HG03097 (cell line): Measurements from ENCODE around the gene NRARP.

Source experiments
- ATAC-seq: cut with Tn5 transposase; IDR thresholded peaks from one replicate; pipeline ENCODE4 v1.9.1; 2021; ENCODE audit not compliant: unreplicated experiment, low FRiP score

NRARP gene

DNA sequence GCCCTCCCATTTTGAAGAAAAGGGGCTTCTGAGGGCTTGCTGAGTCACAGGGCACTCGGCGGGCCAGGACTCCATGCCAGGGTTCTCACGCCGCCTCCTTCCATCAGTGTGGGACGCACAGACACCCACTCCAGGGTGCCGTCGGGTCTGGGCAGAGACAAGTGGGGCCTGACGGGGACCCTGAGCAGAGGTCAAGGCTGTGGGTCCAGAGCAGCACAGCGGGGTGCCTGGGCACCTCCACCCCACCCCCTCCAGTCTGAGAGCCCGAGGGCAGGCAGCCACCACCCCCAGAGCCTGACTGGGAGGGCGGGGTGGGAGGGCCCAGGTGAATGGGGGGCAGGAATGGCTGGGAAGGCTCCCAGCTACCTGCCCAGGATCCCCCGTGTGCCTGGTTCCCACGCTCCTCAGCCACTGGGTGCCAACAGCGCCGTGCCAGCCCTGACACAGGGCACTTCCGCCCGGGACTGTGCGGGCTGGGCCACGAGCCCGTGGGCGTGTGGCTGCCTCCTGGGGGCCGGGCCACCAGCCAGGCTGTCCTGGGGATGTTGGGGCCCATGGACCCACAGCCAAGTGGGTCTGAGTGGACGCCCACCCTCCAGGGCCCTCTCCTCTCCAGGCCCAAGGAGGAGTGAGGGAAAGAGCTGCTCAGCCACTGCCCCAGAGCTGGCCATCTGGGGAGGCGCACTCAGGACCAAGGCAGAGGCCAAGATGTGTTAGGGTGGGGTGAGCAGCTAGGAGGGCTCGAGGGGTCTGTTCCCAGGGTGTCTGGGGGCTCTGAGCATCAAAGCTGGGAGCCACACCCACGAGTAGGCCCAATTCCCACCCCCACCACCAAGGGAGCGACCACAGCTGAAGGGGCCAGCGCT is 10.1 kb upstream of the NRARP start:
- no peak for ATAC-seq

DNA sequence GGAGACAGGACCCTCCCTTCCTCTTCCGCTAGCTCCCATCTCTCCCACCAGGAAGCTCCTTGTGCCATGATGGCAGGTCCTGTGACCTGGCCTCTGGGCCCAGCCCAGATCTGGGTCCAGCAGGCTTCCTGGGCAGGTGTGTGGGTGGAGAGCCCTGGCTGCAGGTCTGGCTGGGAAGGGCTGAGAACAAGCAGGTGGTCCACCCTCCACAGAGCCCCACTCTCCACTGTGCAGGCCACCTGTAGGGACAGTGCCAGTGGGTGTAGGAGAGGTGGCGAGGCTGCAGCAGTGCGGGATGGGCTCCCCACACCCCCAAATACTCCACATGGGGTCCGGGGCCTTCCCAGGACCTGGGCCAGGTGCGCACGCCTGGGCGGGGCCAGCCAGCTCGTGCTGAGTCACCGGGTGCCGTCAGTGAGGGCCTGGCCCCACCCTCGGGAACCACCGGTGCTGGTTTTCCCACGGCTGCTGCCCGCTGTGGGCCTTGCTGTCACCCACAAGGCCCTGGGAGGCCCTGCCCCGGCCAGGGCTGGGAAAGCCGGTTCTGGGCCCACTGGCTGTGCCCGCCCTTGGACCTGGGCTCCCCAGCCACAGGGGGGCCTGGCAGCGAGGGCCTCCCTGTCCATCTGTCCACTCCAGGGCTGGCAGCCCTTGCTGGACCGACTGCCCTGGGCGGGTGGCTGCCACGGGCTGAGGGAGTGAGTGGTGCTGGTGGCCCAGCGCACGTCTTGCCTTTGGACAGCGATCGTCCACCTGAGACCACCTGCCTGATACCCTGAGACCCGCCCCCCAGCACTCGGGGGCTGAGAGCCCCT is 9.3 kb upstream of the NRARP start:
- no peak for ATAC-seq

DNA sequence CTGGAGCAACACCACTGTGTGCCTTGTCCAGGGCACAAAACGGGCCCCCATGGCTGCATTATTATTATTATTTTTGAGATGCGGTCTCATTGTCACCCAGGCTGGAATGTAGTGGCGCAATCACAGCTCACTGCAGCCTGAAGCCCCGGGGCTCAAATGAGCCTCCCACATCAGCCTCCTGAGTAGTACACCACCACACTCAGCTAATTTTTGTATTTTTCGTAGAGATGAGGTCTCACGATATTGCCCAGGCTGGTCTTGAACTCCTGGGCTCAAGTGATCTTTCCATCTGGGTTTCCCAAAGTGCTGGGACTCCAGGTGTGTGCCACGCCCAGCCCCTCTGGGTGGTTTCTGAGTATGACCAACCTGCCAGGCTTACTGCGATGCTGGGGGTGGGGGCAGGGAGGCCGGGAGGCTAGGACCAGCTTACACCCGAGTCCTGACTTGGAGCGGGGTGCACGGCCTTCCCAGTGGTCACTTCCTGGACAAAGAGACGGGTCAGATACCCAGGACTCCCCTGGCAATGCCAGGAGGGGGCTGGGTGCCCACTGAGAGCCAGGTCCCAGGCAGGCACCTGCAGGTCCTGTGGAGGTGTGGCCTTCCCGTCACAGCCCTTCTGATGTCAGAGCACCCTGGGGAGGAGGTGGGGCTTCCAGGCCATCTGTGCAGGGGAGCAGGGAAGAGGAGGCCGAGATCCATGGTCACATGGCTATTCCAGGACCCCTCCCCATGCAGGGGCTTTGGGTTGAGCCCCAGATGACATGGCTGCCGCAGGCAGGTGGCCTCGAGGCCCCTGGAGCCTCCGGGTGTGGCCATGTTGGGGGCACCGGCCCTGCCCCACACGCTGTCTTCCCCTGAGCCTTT is 8.3 kb upstream of the NRARP start:
- ATAC-seq = no peak

DNA sequence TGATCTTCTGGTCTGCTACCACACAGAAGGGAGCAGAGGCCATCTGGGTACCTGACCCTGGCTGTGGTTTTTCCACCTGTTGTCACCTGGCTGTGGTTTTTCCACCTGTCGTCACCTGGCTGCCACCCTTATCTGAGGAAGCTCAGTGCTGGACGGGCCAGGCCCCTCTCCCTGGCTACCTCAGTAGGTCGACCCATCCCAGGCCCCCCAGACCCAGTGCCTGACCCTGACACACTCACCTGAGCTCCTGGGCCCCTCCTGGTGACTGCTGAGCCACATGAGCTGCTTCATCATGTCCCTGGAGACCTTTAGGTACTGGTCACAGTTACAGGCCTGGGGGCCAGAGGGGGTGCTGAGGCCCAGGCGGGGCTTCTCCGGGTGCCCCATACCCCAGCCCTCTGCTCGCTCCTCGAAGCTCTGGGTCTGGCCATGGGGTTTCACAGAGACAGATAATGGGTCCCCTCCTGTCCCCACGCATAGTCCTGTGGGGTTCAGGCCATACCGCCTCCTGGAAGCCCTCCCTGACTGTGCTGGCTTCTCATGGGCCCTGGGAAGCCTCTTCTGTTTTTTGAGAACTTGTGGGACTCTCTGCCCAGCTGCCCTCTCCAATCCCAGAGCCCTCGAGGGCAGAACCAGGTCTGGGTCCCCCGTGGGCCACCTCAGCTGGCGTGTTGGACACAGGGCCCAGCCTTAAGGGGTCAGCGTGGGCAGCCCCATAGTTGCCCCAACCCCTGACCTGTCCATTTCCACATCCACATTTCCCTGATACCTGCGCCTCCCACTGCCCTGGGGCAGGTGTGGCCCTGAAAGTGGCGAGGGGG is 7.5 kb upstream of the NRARP start:
- ATAC-seq = no peak

DNA sequence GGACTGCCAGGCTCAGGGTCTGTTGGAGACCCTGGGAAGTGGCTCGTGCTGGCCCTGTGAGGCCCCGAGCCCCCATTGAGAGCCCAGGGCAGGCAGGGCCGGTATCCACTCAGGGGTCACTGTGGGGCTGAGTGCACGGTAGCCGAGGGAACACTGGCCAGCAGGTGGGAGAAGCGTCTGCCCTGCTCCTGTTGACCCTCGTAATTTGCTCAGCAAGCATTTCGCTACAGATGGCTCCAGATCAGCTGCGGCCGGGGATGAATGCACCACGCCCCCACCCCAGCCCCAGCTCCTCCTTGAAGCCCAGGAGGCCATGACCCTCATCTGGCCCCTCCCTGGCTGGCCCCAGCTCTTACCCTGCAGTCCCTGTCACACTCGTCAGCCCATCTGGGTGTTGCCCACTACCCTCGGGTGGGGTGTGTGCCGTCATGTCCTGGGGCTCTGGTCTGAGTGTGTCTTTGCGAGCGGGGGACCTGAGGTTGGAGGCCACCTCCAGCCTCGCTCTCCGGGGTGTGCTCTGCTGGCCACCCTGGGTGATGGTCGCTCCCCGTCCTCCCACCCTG is 6.1 kb upstream of the NRARP start:
- no peak for ATAC-seq

DNA sequence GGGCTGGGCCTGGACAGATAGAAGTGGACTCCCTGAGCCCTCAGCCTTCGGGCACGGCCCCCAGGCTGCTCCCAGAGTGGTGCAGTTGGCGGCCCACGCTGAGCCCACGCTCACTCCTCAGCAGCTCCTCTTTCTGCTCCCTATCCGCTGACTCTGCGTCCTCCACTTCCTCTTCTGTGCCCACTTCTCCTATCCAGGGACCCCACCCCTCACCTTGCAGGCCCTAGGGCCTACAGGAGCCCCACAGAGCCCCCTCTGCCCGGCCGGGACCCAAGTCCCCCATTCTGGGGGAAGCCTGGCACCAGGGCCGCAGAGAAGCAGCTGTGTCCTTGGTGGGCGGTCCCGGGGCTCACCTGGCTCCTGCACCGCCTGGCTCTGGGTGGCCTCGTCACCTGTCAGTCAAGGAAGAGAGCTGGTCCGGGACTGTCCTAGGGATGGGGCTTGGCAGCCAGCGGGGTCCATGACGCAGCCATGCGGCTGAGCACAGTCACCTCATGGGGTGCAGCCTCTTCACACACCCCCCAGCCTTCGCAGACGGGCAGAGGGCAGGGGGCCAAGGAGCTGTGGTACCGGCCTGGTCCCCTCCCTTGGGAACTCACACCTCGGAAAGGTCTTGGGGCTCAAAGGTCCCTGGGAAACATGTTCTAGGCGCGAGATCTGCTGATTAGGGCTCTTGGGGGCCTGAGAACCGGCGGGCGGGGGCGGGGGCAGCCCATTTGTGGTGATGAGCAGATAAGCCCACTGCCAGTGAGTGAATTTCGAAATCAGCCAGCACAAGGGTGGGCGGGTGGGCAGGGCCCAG is 5.4 kb upstream of the NRARP start:
- ATAC-seq = no peak

DNA sequence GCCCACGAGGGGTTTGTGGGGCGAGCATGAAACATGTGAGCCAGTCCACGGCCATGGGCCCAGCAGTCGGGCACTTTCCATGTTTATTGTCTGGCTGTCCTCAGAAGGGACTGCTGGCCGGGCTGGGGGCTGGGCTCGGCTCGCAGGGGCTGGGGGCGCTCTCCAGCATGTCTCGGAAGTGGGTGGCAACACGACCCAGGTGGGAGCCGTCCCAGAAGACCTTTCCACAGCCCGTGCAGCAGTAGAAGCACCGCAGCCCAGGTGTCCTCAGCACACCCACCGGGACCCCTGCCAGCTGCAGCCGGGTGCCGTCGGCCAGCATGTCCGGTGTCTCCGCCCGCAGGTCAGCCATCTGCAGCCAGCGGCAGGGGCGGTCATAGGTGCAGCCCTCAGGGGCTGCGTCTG is 4.8 kb upstream of the NRARP start:
- ATAC-seq = no peak

DNA sequence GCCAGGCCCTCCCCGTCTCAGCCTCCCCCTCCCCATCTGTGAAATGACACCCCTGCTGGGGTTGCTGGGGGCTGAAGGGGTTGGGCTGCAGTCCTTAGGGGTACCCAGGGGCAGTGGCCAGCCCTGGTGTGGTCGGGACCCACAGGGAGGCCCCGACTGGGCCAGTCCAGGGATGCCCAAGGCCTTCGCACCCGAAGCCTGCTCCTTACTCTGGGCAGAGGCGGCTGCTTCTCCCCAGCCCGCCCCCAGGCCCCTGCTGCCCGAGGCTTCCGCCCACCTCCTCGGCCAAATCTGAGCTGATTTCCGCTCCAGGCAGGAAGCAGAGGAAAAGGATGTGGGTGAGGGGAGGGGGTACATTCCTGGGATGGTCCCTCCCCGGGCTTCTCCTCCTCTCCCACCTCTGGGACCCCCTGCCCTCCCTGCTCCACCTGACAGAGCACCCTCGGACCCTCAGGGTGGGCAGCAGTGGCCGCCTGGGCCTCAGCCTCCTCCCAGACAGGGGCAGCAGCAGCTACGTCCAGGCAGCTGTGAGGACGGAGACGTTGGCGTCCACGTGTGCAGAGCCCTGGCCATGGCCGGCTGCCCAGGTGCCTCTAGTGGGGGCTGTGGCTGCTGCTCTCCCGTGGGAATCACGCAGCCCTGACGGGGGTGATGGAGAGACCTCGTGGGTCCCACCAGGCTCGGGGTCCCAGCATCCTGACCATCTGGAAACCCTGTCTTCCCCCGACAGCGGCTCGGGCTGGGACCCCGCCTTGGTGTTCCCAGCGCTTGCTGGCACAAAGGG is 4.2 kb upstream of the NRARP start:
- ATAC-seq = no peak

DNA sequence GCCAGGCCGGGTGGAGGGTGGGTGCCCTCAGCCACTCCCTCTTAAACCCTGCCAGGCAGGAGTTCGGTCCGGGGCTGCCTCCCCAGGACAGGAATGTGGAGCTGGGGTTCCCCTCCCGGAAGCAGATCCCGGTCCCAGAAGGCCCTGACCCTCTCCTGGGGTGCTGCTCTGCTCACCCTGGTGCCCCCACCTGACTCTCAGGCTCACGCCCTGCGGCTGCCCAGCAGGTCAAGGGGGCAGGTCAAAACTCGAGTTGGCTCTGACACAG is 3.7 kb upstream of the NRARP start:
- no peak for ATAC-seq

DNA sequence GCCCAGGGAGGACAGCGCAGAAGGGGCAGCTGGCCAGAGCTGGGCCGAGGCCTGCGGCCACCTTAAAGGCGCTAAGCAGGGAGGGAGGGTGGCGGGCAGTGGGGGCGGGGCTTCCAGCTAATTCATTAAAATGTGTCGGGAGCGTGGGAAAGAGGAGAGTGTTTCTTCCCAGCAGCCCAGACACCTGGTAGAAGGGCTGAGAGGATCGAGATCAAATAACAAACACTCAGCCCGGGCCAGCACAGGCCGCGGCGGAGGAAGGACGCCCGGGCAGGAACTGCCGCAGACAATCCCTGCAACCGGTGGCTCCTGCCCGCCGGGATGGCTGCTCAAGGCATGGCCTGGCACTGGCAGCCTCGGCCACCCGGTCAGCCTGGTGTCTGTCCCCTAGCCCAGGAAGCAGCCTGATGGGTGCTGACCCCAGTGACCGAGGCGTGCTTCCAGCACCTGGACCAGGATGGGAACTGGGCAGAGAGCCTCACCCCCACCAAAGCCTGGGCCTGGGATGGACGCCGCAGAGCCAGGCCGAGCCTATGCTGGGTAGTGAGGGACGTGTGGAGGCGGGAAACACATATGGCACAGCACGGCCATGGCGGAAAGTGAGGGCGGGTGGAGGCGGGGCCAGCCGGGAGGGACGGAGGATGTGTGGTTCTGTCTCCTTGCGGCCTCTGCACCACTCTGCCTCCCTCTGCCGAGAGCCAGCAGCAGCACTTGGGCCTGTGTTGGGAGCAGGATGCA is 3.2 kb upstream of the NRARP start:
- ATAC-seq = no peak

DNA sequence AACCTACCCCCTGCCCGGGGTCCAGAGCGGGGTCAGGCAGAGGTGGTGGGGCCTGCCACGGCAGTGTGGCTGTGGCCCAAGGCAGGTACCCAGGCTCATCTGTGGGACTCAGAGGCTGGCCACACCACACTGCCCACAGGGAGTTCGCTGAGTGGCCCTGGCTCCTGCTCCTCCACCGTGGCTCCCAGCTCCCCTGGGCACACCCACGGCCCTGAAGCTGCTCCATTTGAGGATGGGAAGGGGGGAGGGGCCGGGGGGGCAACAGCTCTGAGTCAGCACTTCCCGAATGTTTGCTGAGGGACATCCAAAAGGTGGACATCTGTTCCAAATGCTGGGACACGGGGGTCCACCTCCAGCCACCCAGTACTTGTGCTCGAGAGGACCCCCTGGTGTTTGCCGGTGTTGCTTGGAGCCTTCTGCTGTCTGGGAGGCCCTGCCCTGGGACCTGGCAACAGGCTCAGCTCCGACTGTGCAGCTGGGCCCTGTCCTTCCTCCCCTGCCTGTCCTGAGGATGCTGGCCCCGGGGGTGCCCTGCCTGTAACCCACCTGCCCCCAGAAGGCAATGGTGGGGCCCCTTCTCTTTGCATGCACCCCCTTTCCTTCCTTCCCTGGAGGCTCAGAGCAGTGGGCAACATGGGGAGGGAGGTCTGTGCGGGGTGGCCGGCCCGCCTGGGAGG is 2.5 kb upstream of the NRARP start:
- no peak for ATAC-seq

DNA sequence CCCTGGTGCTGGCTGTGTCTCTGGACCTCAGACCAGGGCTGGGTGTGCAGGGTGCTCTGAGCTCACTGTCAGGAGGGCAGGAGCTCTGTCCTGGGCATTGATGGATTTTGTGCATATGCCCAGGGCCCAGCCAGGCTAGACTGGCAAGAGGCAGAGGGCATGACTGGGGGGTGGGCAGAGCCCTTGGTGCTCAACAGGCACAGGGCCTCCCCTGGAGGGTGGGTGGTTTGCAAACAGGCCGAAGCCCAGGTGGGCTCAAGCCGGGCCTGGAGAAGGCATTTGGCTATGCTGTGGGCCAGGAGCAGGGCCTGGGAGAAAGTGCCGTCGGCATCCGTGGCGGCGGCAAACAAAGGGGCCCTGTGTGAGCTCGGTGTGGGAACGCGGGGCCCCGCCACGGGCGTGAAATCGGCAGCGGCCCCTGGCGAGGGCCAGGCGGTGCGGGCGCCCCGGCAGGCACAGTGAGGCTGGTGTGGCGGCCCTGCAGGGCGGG is 1.9 kb upstream of the NRARP start:
- ATAC-seq = no peak

DNA sequence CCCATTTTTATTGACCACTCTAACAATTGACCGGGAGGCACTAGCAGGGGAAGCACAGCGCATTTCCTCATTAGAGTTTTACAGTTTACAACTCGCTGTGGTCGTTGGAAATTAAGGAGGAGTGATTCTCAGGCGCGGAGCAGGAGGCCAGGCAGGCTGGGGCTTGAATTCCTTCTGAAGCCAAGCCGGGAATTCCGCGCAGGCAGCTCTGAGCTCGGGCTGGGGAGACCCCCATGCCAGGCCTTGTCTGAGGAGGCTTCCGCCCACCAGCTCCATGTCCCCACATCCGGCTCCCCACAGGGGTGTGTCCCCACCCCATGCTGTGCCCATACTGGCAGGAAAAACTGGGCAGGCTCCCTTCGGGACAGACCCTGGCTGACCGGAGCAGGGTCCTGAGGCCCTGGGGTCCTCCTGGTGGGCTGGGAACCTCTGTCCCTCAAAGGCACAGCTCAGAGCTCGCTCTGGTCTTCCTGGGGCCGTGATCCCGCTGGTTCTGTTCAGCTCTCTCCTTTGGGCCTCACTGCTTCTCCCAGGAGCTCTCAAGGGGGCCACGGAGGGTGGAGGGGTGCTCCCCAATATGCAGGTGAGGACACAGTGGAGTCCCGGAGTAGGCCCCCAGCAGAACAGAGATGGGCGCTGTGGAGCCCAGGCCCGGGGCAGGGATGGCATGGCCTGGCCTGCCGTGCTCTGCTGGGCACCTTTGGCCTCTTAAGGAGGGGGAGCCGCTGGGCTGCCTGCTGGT is 1.3 kb upstream of the NRARP start:
- ATAC-seq = no peak

DNA sequence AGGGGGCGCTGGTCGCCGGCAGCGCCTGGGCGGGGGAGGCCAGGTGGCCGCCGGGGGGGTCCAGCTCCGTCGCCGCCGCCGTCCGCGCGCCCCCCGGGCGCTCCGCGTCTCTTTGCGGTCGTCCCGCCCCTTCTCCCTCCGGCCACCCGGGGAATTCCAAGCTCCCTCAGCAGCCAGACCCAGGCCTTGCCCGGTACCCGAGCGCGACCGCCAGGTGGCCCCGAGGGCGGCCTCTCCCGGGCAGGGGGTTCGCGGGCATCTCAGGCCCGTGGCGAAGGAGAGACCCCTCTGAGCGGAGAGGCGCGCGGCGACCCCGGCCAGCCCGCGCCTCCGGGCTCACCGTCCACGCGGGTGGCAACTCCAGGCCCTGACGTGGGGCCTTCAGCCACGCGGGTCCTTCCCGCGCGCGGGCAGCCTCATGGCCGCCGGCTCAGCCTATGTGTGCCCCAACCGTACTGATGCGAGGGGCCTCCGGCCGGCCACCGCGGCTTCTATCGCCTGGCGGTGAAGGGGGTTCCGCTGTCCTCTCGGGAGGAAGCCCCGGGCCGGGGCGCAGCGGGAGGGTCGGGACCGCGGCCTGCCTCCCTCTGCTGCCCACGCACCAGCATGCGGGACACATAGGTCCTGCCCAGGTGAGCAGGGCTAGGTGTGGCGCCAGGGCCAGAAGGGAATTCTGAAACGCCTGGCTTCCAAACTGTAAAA is 529 bp upstream of the NRARP start:
- peak; percentile 44 for ATAC-seq

DNA sequence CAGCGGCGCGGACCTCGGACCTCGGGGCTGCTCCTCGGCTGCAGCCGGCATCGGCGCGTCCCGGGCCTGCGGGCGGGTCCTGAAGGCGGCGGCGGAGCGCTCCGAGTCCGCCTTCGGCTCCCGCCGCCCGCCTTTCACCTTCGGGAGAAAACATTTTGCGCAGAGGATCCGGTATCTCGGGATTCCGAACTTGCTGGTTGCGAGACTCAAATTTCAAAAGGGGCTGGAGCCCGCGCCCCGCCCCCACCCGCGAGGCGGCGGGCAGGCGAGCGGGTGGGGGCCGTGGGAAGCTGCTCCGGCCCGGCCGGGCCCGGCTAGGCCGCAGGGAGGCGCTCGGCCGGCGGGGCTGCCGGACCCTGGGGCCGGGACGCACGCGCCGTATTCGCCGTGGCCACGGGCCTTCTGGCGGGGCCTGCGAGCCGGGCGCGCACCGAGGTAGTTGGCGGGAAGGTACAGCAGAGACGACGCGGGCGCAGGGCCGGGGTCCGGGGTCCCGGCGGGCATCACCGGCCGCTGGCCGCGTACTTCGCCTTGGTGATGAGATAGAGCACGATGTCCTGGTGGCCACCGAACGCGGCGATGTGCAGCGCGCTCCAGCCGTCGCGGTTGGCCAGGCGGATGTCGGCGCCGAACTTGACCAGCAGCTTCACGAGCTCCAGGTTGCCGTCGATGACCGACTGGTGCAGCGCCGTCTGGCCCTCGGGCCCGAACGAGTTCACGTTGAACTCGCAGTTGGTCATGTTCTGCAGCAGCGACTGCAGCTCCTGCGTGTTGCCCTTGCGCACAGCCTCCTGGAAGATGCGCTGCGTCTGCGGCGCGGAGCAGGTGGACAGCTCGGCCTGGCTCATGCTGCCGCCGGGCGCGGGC is 757 bp downstream of the NRARP start:
- no peak for ATAC-seq
